ENCODE measurements around the gene HOXA5.

HOXA5 gene

GRCh38 chr7:27181795-27182275 is 38.4 kb upstream of the HOXA5 start:
- no peak for DNase-seq (ENCODE audit: low spot score)
- no peak for TF ChIP-seq CTCF (IDR thresholded peaks at IDR 0.05; ENCODE audit: extremely low read depth, insufficient read depth, missing control alignments)
- in situ Hi-C loops (cut with MboI; ENCODE audit: low pct_unique_long_range_greater_than_20kb, low sequenced_read_pairs, unreplicated experiment) = no loop called here

- TF ChIP-seq CTCF (IDR thresholded peaks at IDR 0.05; ENCODE audit: extremely low read depth, insufficient read depth, missing control alignments) = no peak
- DNase-seq (ENCODE audit: low spot score) = no peak
- in situ Hi-C loops (cut with MboI; ENCODE audit: low pct_unique_long_range_greater_than_20kb, low sequenced_read_pairs, unreplicated experiment) = no loop called here
Observed at GRCh38 chr7:27180431-27181420, 37.2 kb upstream of the HOXA5 start.

- TF ChIP-seq CTCF (IDR thresholded peaks at IDR 0.05; ENCODE audit: extremely low read depth, insufficient read depth, missing control alignments) = peak; percentile 71
Observed at GRCh38 chr7:27179503-27180430, 36.3 kb upstream of the HOXA5 start.

GRCh38 chr7:27179030-27179429 is 35.5 kb upstream of the HOXA5 start:
- in situ Hi-C loops (cut with MboI; ENCODE audit: low pct_unique_long_range_greater_than_20kb, low sequenced_read_pairs, unreplicated experiment) = no loop called here
- DNase-seq (ENCODE audit: low spot score) = no peak
- TF ChIP-seq CTCF (IDR thresholded peaks at IDR 0.05; ENCODE audit: extremely low read depth, insufficient read depth, missing control alignments) = no peak

More at GRCh38 chr7:27179503-27180430, 36.3 kb upstream of the HOXA5 start:
- in situ Hi-C loops (cut with MboI; ENCODE audit: low pct_unique_long_range_greater_than_20kb, low sequenced_read_pairs, unreplicated experiment) = no loop called here
- DNase-seq (ENCODE audit: low spot score) = peak; percentile 82

- TF ChIP-seq CTCF (IDR thresholded peaks at IDR 0.05; ENCODE audit: extremely low read depth, insufficient read depth, missing control alignments) = no peak
- in situ Hi-C loops (cut with MboI; ENCODE audit: low pct_unique_long_range_greater_than_20kb, low sequenced_read_pairs, unreplicated experiment) = no loop called here
- no peak for DNase-seq (ENCODE audit: low spot score)
Observed at GRCh38 chr7:27178366-27178765, 34.9 kb upstream of the HOXA5 start.

GRCh38 chr7:27177795-27178320 is 34.4 kb upstream of the HOXA5 start:
- in situ Hi-C loops (cut with MboI; ENCODE audit: low pct_unique_long_range_greater_than_20kb, low sequenced_read_pairs, unreplicated experiment) = no loop called here
- no peak for TF ChIP-seq CTCF (IDR thresholded peaks at IDR 0.05; ENCODE audit: extremely low read depth, insufficient read depth, missing control alignments)
- no peak for DNase-seq (ENCODE audit: low spot score)
